Measurements from ENCODE around the gene CYP27C1. TPM values are rescaled to one million over a fixed set of nuclear protein-coding genes. Genes with fewer than 3 reads are reported as not detected.

CYP27C1 gene
- total RNA-seq, 2 experiments from 2014 or later: not detected

DNA sequence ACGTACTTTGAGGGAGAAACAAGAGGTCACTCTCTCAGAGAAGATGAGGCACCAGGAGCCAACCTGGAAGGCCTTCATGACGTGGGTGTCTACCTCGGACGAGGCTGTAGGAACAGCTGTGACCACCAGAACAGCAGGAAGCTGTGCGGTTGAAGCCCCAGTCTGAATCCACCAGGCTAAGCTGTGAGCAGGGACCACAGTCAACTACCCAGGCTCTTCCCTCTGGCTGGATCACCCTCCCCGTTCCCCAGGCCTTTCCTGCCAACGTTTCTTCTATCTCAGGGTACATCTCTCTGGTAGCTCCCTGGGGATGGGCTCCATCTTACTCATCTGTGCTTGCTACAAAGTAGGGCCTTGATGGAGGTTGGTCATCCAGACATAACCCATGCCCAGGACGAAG lies 36.8 kb upstream of the CYP27C1 start:
- no peak for DNase-seq
- Histone ChIP-seq H3K27me3 (ENCODE audit: control insufficient read depth in 1 of 2, insufficient read depth in 2 of 2, low read length in 2 of 2) (no peaks in the 10 kb centered on the region), H3K4me3 (ENCODE audit: low read length) (no peak overlapping the region), H3K9me3 (ENCODE audit: control insufficient read depth in 1 of 2, insufficient read depth in 1 of 2, low read length in 2 of 2) (no peaks in the 10 kb centered on the region), H3K27ac (ENCODE audit: low read depth in 1 of 2, low read length in 2 of 2) (no peak overlapping the region), H3K36me3 (ENCODE audit: insufficient read depth, low read length) (peaks cover 53% of the 10 kb centered on the region), H3K4me1 (ENCODE audit: insufficient read depth, low read length) (no peaks in the 10 kb centered on the region)
- Mint-ChIP-seq H3K36me3 (ENCODE audit: low read depth) (peaks cover 68% of the 10 kb centered on the region), H3K27me3 (no peaks in the 10 kb centered on the region), H3K27ac (no peak overlapping the region), H3K9me3 (no peaks in the 10 kb centered on the region), H3K4me1 (ENCODE audit: low read depth) (no peaks in the 10 kb centered on the region), H3K4me3 (no peak overlapping the region)
- ATAC-seq (ENCODE audit: poor library complexity): no peak
- ChIA-PET POLR2A (no interaction called here), CTCF (no interaction called here)
- intact Hi-C loops (cut with DNase I, micrococcal nuclease): no loop called here
- TF ChIP-seq, protein P1, sequence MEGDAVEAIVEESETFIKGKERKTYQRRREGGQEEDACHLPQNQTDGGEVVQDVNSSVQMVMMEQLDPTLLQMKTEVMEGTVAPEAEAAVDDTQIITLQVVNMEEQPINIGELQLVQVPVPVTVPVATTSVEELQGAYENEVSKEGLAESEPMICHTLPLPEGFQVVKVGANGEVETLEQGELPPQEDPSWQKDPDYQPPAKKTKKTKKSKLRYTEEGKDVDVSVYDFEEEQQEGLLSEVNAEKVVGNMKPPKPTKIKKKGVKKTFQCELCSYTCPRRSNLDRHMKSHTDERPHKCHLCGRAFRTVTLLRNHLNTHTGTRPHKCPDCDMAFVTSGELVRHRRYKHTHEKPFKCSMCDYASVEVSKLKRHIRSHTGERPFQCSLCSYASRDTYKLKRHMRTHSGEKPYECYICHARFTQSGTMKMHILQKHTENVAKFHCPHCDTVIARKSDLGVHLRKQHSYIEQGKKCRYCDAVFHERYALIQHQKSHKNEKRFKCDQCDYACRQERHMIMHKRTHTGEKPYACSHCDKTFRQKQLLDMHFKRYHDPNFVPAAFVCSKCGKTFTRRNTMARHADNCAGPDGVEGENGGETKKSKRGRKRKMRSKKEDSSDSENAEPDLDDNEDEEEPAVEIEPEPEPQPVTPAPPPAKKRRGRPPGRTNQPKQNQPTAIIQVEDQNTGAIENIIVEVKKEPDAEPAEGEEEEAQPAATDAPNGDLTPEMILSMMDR (IDR thresholded peaks at IDR 0.05): no peak

DNA sequence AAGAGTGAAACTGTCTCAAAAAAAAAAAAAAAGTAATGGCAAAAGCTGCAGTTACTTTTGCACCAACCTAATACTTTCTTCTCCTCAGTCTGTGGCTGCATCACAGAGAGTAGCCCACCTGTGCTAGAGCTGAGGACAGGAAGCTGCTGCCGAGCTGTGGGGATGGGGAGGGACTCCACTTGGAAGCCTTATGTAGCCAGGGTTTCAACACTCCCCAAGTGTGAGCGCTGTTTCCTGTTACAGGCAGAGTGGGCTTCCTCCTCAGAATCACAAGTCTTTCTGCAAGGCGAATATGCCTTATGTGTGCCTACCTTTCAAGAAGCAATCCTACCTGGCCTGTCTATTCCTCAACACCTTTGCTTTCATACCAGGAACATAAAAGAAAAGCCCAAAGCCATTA lies 36.3 kb upstream of the CYP27C1 start:
- ATAC-seq (ENCODE audit: poor library complexity) (no peak), DNase-seq (no peak)
- Histone ChIP-seq H3K4me3 (ENCODE audit: low read length) (no peak overlapping the region), H3K4me1 (ENCODE audit: insufficient read depth, low read length) (no peaks in the 10 kb centered on the region), H3K36me3 (ENCODE audit: insufficient read depth, low read length) (peaks cover 52% of the 10 kb centered on the region), H3K27ac (ENCODE audit: low read depth in 1 of 2, low read length in 2 of 2) (no peak overlapping the region), H3K27me3 (ENCODE audit: control insufficient read depth in 1 of 2, insufficient read depth in 2 of 2, low read length in 2 of 2) (no peaks in the 10 kb centered on the region), H3K9me3 (ENCODE audit: control insufficient read depth in 1 of 2, insufficient read depth in 1 of 2, low read length in 2 of 2) (no peaks in the 10 kb centered on the region)
- no peak overlapping the region for H3K27ac Mint-ChIP-seq
- H3K27me3 Mint-ChIP-seq: no peaks in the 10 kb centered on the region
- peaks cover 66% of the 10 kb centered on the region for H3K36me3 Mint-ChIP-seq (ENCODE audit: low read depth)
- H3K4me3 Mint-ChIP-seq: no peak overlapping the region
- no peaks in the 10 kb centered on the region for H3K9me3 Mint-ChIP-seq
- H3K4me1 Mint-ChIP-seq (ENCODE audit: low read depth): no peaks in the 10 kb centered on the region
- CTCF ChIA-PET: no interaction called here
- intact Hi-C loops (cut with DNase I, micrococcal nuclease): no loop called here
- TF ChIP-seq, protein P1 (IDR thresholded peaks at IDR 0.05): no peak
- POLR2A ChIA-PET: interaction anchor here (0.9 kb wide), 1 partner anchor 37 kb away, joined by 3 read pairs; no protein-coding TSS in a partner anchor

DNA sequence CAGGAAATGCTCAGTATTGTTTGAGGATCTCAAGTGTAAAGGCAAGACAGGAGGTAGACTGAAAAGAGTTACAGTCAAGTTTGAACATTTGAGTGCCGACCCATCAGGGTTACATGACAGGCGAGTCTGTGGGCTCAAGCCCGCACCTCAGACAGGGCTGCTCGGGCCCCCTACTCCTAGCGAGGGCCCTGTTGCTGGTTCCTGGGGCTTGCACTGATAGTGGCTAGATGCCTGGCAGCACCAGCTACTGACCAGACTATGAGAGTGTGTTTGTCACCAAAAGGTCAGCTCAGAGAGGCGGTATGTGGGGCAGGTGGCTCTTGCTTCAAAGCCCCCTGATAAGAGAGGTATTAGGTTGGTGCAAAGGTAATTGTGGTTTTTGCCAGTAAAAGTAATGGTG lies 35.6 kb upstream of the CYP27C1 start:
- no peaks in the 10 kb centered on the region for H3K9me3 ChIP-seq (ENCODE audit: control insufficient read depth in 1 of 2, insufficient read depth in 1 of 2, low read length in 2 of 2)
- TF ChIP-seq, protein P1 (IDR thresholded peaks at IDR 0.05): no peak
- intact Hi-C loops (cut with DNase I, micrococcal nuclease): no loop called here
- H3K36me3 ChIP-seq (ENCODE audit: insufficient read depth, low read length): peaks cover 45% of the 10 kb centered on the region
- no peaks in the 10 kb centered on the region for H3K27me3 Mint-ChIP-seq
- H3K27me3 ChIP-seq (ENCODE audit: control insufficient read depth in 1 of 2, insufficient read depth in 2 of 2, low read length in 2 of 2): no peaks in the 10 kb centered on the region
- no peak for DNase-seq
- no peak overlapping the region for H3K4me3 Mint-ChIP-seq
- no peak overlapping the region for H3K27ac ChIP-seq (ENCODE audit: low read depth in 1 of 2, low read length in 2 of 2)
- H3K9me3 Mint-ChIP-seq: no peaks in the 10 kb centered on the region
- no peaks in the 10 kb centered on the region for H3K4me1 ChIP-seq (ENCODE audit: insufficient read depth, low read length)
- ATAC-seq (ENCODE audit: poor library complexity): no peak
- peaks cover 63% of the 10 kb centered on the region for H3K36me3 Mint-ChIP-seq (ENCODE audit: low read depth)
- H3K4me3 ChIP-seq (ENCODE audit: low read length): no peak overlapping the region
- ChIA-PET CTCF (no interaction called here), POLR2A (interaction anchor here (0.9 kb wide), 1 partner anchor 38 kb away, joined by 3 read pairs; no protein-coding TSS in a partner anchor)
- H3K4me1 Mint-ChIP-seq (ENCODE audit: low read depth): no peaks in the 10 kb centered on the region
- no peak overlapping the region for H3K27ac Mint-ChIP-seq

All from CD4-positive, alpha-beta T cell (primary cell).